Activated naive CD4-positive, alpha-beta T cell treated with anti-CD3 and anti-CD28 coated beads, Interleukin-2, amount 50 U/mL, for 72 hours (primary cell): ENCODE results near the gene NEAT1. TPM values are rescaled to one million over a fixed set of nuclear protein-coding genes. Genes with fewer than 3 reads are reported as not detected.

Source experiments
- ATAC-seq, 2 donors: fragments of 150-1000 bp; cut with Tn5 transposase; 2 replicates each; pipeline ENCODE4 v1.10.0; 2021; ENCODE audit warnings: mild to moderate bottlenecking in 2 of 2, moderate library complexity in 2 of 2
- DNase-seq, 2 donors: peaks; one replicate each; pipeline ENCODE4 v3.0.0; 2021 to 2022; ENCODE audit warnings: low spot score in 2 of 2
- H3K27ac Mint-ChIP-seq, 2 donors: one replicate each; pipeline ENCODE4 v1.8.0; 2022; ENCODE audit warnings: mild to moderate bottlenecking in 2 of 2, mixed read lengths in 2 of 2
- H3K36me3 Mint-ChIP-seq, 2 donors: one replicate each; pipeline ENCODE4 v1.8.0; 2022; ENCODE audit warnings: mixed read lengths in 2 of 2
- H3K9me3 Mint-ChIP-seq, 2 donors: one replicate each; pipeline ENCODE4 v1.8.0; 2022; ENCODE audit warnings: mixed read lengths in 2 of 2
- total RNA-seq, 2 donors: library from RNA; stranded (reverse); gene quantifications; one replicate each; pipeline ENCODE4 v1.2.3, GENCODE V29; 2022

NEAT1 gene
- 1,000 to 10,000 TPM in 1 of 2 donors, 100 to 1,000 TPM in 1; 836 to 2,329 TPM for total RNA-seq

- Mint-ChIP-seq H3K27ac (peak within 1 kb of the TSS; percentile 99 to 100), H3K36me3 (peaks cover 56 to 68% of the 10 kb centered on the region in 2 donors), H3K9me3 (peaks cover 0 to 10% of the 10 kb centered on the region in 2 donors)
- peak; percentile 9 to 16 for ATAC-seq
- peak; percentile 97 to 98 for DNase-seq
These were observed at the start of gene NEAT1 for GRCh38 chr11:65422633-65423515. NEAT1 (plus strand) TSS chr11:65422798.

- H3K27ac Mint-ChIP-seq, result peak overlapping the region; percentile 11 to 55
- no peak for DNase-seq
- ATAC-seq, result no peak
- no peaks in the 10 kb centered on the region for H3K9me3 Mint-ChIP-seq
- H3K36me3 Mint-ChIP-seq, result no peaks in the 10 kb centered on the region
These were observed 48.6 kb upstream of the NEAT1 start for GRCh38 chr11:65373839-65374580.

GRCh38 chr11:65375012-65375411 is 47.6 kb upstream of the NEAT1 start:
- Mint-ChIP-seq H3K27ac (peak overlapping the region; percentile 11 to 52), H3K9me3 (no peaks in the 10 kb centered on the region), H3K36me3 (no peaks in the 10 kb centered on the region)
- ATAC-seq (no peak), DNase-seq (no peak)

- Mint-ChIP-seq H3K27ac (no peak overlapping the region), H3K9me3 (no peaks in the 10 kb centered on the region), H3K36me3 (no peaks in the 10 kb centered on the region)
- DNase-seq (no peak), ATAC-seq (no peak)
These were observed 46.4 kb upstream of the NEAT1 start for GRCh38 chr11:65376138-65376713.

- no peak for DNase-seq
These were observed 45.6 kb upstream of the NEAT1 start for GRCh38 chr11:65377036-65377435.

GRCh38 chr11:65377777-65378176 is 44.8 kb upstream of the NEAT1 start:
- H3K27ac Mint-ChIP-seq, result peak overlapping the region in 1 of 2 donors; percentile 6

More at GRCh38 chr11:65377036-65377435, 45.6 kb upstream of the NEAT1 start:
- no peaks in the 10 kb centered on the region for H3K36me3 Mint-ChIP-seq
- no peak for ATAC-seq
- peak overlapping the region in 1 of 2 donors; percentile 6 for H3K27ac Mint-ChIP-seq
- H3K9me3 Mint-ChIP-seq, result no peaks in the 10 kb centered on the region

GRCh38 chr11:65378208-65378927 is 44.2 kb upstream of the NEAT1 start:
- no peak for DNase-seq
- no peaks in the 10 kb centered on the region for H3K9me3 Mint-ChIP-seq
- no peak for ATAC-seq
- H3K27ac Mint-ChIP-seq, result peak overlapping the region; percentile 6 to 65
- no peaks in the 10 kb centered on the region for H3K36me3 Mint-ChIP-seq

More at GRCh38 chr11:65377777-65378176, 44.8 kb upstream of the NEAT1 start:
- Mint-ChIP-seq H3K36me3 (no peaks in the 10 kb centered on the region), H3K9me3 (no peaks in the 10 kb centered on the region)
- DNase-seq (no peak), ATAC-seq (no peak)

- Mint-ChIP-seq H3K36me3 (no peaks in the 10 kb centered on the region), H3K9me3 (no peaks in the 10 kb centered on the region), H3K27ac (no peak overlapping the region)
- ATAC-seq, result no peak
- no peak for DNase-seq
These were observed 43.5 kb upstream of the NEAT1 start for GRCh38 chr11:65378928-65379638.

GRCh38 chr11:65379698-65380459 is 42.7 kb upstream of the NEAT1 start:
- Mint-ChIP-seq H3K27ac (peak overlapping the region; percentile 88 to 99), H3K9me3 (no peaks in the 10 kb centered on the region), H3K36me3 (no peaks in the 10 kb centered on the region)
- no peak for DNase-seq
- ATAC-seq, result no peak

- ATAC-seq, result no peak
- DNase-seq, result no peak
- Mint-ChIP-seq H3K36me3 (no peaks in the 10 kb centered on the region), H3K27ac (peak overlapping the region; percentile 44 to 99), H3K9me3 (no peaks in the 10 kb centered on the region)
These were observed 42.0 kb upstream of the NEAT1 start for GRCh38 chr11:65380460-65381119.

- DNase-seq (peak in 1 of 2 donors; percentile 42), ATAC-seq (peak in 1 of 2 donors; percentile 25)
- no peaks in the 10 kb centered on the region for H3K9me3 Mint-ChIP-seq
- no peaks in the 10 kb centered on the region for H3K36me3 Mint-ChIP-seq
- peak overlapping the region; percentile 99 for H3K27ac Mint-ChIP-seq
These were observed 40.9 kb upstream of the NEAT1 start for GRCh38 chr11:65381716-65382032.

GRCh38 chr11:65382033-65382803 is 40.4 kb upstream of the NEAT1 start, which contains the start of gene SLC25A45:
SLC25A45 (minus strand) TSS chr11:65382646; CDS start chr11:65381951, 695 bp downstream.
- peak; percentile 94 to 98 for DNase-seq
- Mint-ChIP-seq H3K36me3 (peaks cover 5% of the 10 kb centered on the region in 2 donors), H3K27ac (peak within 1 kb of the TSS; percentile 99), H3K9me3 (no peaks in the 10 kb centered on the region)
- ATAC-seq, result peak; percentile 85 to 92

GRCh38 chr11:65382804-65383368 is 39.7 kb upstream of the NEAT1 start:
- H3K9me3 Mint-ChIP-seq, result no peaks in the 10 kb centered on the region
- DNase-seq (no peak), ATAC-seq (no peak)
- H3K36me3 Mint-ChIP-seq, result peaks cover 6 to 8% of the 10 kb centered on the region in 2 donors
- H3K27ac Mint-ChIP-seq, result peak overlapping the region; percentile 99

- peak overlapping the region; percentile 99 for H3K27ac Mint-ChIP-seq
- ATAC-seq, result no peak
- no peaks in the 10 kb centered on the region for H3K9me3 Mint-ChIP-seq
- no peak for DNase-seq
- H3K36me3 Mint-ChIP-seq, result peaks cover 12 to 16% of the 10 kb centered on the region in 2 donors
These were observed 38.8 kb upstream of the NEAT1 start for GRCh38 chr11:65383778-65384177.
